Measurements from ENCODE around the gene RNF167. TPM values are rescaled to one million over a fixed set of nuclear protein-coding genes. Genes with fewer than 3 reads are reported as not detected.

Gene RNF167
- 100 to 1,000 TPM in 3 of 6 experiments, 10 to 100 TPM in 3; 88.3 to 122 (median 97.6) TPM for total RNA-seq (2021; fragmentation: NEBNext Ultra II Directional; extraction: Animal tissue kit (Norgen Biotek cat#: 25700))
- long read RNA-seq, transcript RNF167-201 (10 exons, 1,915 nt), result minor isoform, 9 of 82 reads
- long read RNA-seq, transcript RNF167-211 (9 exons, 1,757 nt), result major isoform, 45 of 82 reads
- long read RNA-seq, partial matches to known transcripts, result 7 of 82 reads
- long read RNA-seq, other reads (novel, unspliced or antisense), result 15 of 82 reads

GRCh38 chr17:4939796-4940554 lies at the start of gene RNF167, which contains the start of gene SLC25A11:
TSS of gene RNF167 (plus strand) at chr17:4940268. CDS start at chr17:4940910, 642 bp downstream.
TSS of gene SLC25A11 (minus strand) at chr17:4940046. CDS start at chr17:4939910, 136 bp downstream.
- Mint-ChIP-seq H3K4me1 (ENCODE audit: low read depth) (peaks cover 53% of the 10 kb centered on the region), H3K9me3 (no peaks in the 10 kb centered on the region), H3K27ac (peak within 1 kb of the TSS; percentile 100), H3K27me3 (ENCODE audit: insufficient read depth) (peaks cover 6% of the 10 kb centered on the region), H3K4me3 (peak within 1 kb of the TSS; percentile 95), H3K36me3 (ENCODE audit: low read depth) (peaks cover 48% of the 10 kb centered on the region)
- peak; percentile 100 for DNase-seq
- no peak for TF ChIP-seq CTCF (IDR thresholded peaks at IDR 0.05)

- H3K36me3 Mint-ChIP-seq (ENCODE audit: low read depth), result 0 out of 2 replicates have a peak, but pooled peaks cover 10% of the 10 kb centered on the region
- DNase-seq, result no peak
Measured at GRCh38 chr17:4891411-4892410, 48.4 kb upstream of the RNF167 start.

GRCh38 chr17:4892499-4893221 lies 47.4 kb upstream of the RNF167 start:
- Mint-ChIP-seq H3K9me3 (no peaks in the 10 kb centered on the region), H3K4me3 (no peak overlapping the region), H3K4me1 (ENCODE audit: low read depth) (no peaks in the 10 kb centered on the region), H3K27ac (no peak overlapping the region), H3K36me3 (ENCODE audit: low read depth) (0 out of 2 replicates have a peak, but pooled peaks cover 10% of the 10 kb centered on the region), H3K27me3 (ENCODE audit: insufficient read depth) (no peaks in the 10 kb centered on the region; the same call in none of the 2 replicates)
- DNase-seq, result no peak
- no peak for TF ChIP-seq CTCF (IDR thresholded peaks at IDR 0.05)

More at GRCh38 chr17:4891411-4892410, 48.4 kb upstream of the RNF167 start:
- no peaks in the 10 kb centered on the region for H3K4me1 Mint-ChIP-seq (ENCODE audit: low read depth)
- no peaks in the 10 kb centered on the region; the same call in none of the 2 replicates for H3K27me3 Mint-ChIP-seq (ENCODE audit: insufficient read depth)
- no peak overlapping the region for H3K27ac Mint-ChIP-seq
- no peak overlapping the region for H3K4me3 Mint-ChIP-seq
- TF ChIP-seq CTCF (IDR thresholded peaks at IDR 0.05), result no peak
- H3K9me3 Mint-ChIP-seq, result no peaks in the 10 kb centered on the region

- Mint-ChIP-seq H3K36me3 (ENCODE audit: low read depth) (0 out of 2 replicates have a peak, but pooled peaks cover 10% of the 10 kb centered on the region), H3K27me3 (ENCODE audit: insufficient read depth) (peaks cover 2% of the 10 kb centered on the region), H3K4me1 (ENCODE audit: low read depth) (no peaks in the 10 kb centered on the region), H3K27ac (no peak overlapping the region), H3K4me3 (no peak overlapping the region), H3K9me3 (no peaks in the 10 kb centered on the region)
- no peak for DNase-seq
- no peak for TF ChIP-seq CTCF (IDR thresholded peaks at IDR 0.05)
Measured at GRCh38 chr17:4893272-4893671, 46.8 kb upstream of the RNF167 start.
